RPMI7951 (cell line): ENCODE measurements around the gene TMEM165. TPM values are rescaled to one million over a fixed set of nuclear protein-coding genes. Genes with fewer than 3 reads are reported as not detected.

Source experiments
- DNase-seq: peaks from one replicate; pipeline ENCODE4 v3.0.0-alpha.2; 2012; ENCODE audit warnings: low read depth
- total RNA-seq: library from RNA; depleted of rRNA; stranded (reverse); fragments of >200 nt; shearing (Covaris generic); gene quantifications from 2 replicates; pipeline ENCODE4 v1.2.3, GENCODE V29; 2014

The TMEM165 gene
- total RNA-seq, 1 experiment from 2014 or later: 96.1 TPM

GRCh38 chr4:55367084-55367722 lies 28.6 kb upstream of the TMEM165 start:
- no peak for DNase-seq

GRCh38 chr4:55369968-55370367 lies 25.8 kb upstream of the TMEM165 start:
- DNase-seq: no peak

GRCh38 chr4:55372259-55372658 lies 23.5 kb upstream of the TMEM165 start:
- no peak for DNase-seq

- no peak for DNase-seq
Observed at GRCh38 chr4:55373461-55373860, 22.3 kb upstream of the TMEM165 start.

GRCh38 chr4:55376698-55377097 lies 19.1 kb upstream of the TMEM165 start:
- no peak for DNase-seq

- peak; percentile 79 for DNase-seq
Observed at GRCh38 chr4:55378617-55379467, 16.9 kb upstream of the TMEM165 start.

- DNase-seq: no peak
Observed at GRCh38 chr4:55380576-55380975, 15.2 kb upstream of the TMEM165 start.

- DNase-seq: no peak
Observed at GRCh38 chr4:55381502-55381901, 14.3 kb upstream of the TMEM165 start.

GRCh38 chr4:55382488-55383003 lies 13.2 kb upstream of the TMEM165 start:
- DNase-seq: no peak

GRCh38 chr4:55385201-55385649 lies 10.5 kb upstream of the TMEM165 start:
- DNase-seq: no peak

- DNase-seq: peak; percentile 17
Observed at GRCh38 chr4:55386073-55386472, 9.7 kb upstream of the TMEM165 start.

GRCh38 chr4:55386840-55387239 lies 8.9 kb upstream of the TMEM165 start:
- DNase-seq: no peak

- no peak for DNase-seq
Observed at GRCh38 chr4:55393461-55394320, 2.1 kb upstream of the TMEM165 start.

GRCh38 chr4:55395218-55395528 lies 584 bp upstream of the TMEM165 start:
- no peak for DNase-seq

- peak; percentile 38 for DNase-seq
Observed at GRCh38 chr4:55396308-55397125, 760 bp downstream of the TMEM165 start.

GRCh38 chr4:55397126-55397436 lies 1.3 kb downstream of the TMEM165 start:
- peak; percentile 11 for DNase-seq

GRCh38 chr4:55397520-55398321 lies 2.0 kb downstream of the TMEM165 start:
- DNase-seq: peak; percentile 45

- peak; percentile 31 for DNase-seq
Observed at GRCh38 chr4:55398461-55398860, 2.7 kb downstream of the TMEM165 start.

- no peak for DNase-seq
Observed at GRCh38 chr4:55398966-55399365, 3.2 kb downstream of the TMEM165 start.

- DNase-seq: no peak
Observed at GRCh38 chr4:55399581-55399980, 3.8 kb downstream of the TMEM165 start.

- DNase-seq: no peak
Observed at GRCh38 chr4:55405073-55405472, 9.3 kb downstream of the TMEM165 start.
